Measurements from ENCODE around the gene PCDHB16. TPM values are rescaled to one million over a fixed set of nuclear protein-coding genes. Genes with fewer than 3 reads are reported as not detected.
A peak's percentile ranks its signal among the peaks of the same experiment; 100 is the strongest.
"Not testable (repeated sequence)": the region's sequence is repeated elsewhere in the genome, so short reads cannot be mapped to it uniquely, and the experiment has no call there.

The PCDHB16 gene
- total RNA-seq, 6 experiments from 2014 or later: 1.7 to 4.0 (median 3.5) TPM

DNA sequence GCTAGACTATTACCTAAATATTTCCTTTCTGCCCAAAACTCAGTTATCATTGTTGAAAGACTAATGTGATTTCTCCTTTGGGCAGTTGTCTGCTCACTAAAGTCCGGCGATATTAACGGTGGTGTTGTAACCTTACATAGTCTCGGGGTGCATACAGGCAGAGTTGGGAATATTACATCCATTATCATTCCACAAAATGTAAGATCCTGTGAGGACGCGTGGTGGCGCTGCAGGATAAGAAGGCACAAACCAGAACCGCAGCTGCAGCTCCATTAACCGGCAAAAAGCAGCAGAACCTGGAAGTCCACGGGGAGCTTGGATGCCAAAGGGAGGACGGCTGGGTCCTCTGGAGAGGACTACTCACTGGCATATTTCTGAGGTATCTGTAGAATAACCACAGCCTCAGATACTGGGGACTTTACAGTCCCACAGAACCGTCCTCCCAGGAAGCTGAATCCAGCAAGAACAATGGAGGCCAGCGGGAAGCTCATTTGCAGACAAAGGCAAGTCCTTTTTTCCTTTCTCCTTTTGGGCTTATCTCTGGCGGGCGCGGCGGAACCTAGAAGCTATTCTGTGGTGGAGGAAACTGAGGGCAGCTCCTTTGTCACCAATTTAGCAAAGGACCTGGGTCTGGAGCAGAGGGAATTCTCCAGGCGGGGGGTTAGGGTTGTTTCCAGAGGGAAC is 31.6 kb downstream of the PCDHB16 start, which contains the start of gene PCDHB13:
PCDHB13 (plus strand) TSS at position 264 of the 684 bp plus-strand sequence; CDS start at position 469, 205 bp downstream.
- H3K27me3 Mint-ChIP-seq (ENCODE audit: insufficient read depth); H3K27ac Mint-ChIP-seq: not testable (repeated sequence)
- Mint-ChIP-seq H3K9me3 (peaks cover 35% of the 10 kb centered on the region), H3K36me3 (ENCODE audit: low read depth) (peaks cover 19% of the 10 kb centered on the region), H3K4me3 (peak within 1 kb of the TSS; percentile 78), H3K4me1 (ENCODE audit: low read depth) (peaks cover 14% of the 10 kb centered on the region)
- peak; percentile 60 for DNase-seq
- TF ChIP-seq, protein P1, sequence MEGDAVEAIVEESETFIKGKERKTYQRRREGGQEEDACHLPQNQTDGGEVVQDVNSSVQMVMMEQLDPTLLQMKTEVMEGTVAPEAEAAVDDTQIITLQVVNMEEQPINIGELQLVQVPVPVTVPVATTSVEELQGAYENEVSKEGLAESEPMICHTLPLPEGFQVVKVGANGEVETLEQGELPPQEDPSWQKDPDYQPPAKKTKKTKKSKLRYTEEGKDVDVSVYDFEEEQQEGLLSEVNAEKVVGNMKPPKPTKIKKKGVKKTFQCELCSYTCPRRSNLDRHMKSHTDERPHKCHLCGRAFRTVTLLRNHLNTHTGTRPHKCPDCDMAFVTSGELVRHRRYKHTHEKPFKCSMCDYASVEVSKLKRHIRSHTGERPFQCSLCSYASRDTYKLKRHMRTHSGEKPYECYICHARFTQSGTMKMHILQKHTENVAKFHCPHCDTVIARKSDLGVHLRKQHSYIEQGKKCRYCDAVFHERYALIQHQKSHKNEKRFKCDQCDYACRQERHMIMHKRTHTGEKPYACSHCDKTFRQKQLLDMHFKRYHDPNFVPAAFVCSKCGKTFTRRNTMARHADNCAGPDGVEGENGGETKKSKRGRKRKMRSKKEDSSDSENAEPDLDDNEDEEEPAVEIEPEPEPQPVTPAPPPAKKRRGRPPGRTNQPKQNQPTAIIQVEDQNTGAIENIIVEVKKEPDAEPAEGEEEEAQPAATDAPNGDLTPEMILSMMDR (IDR thresholded peaks at IDR 0.05): peak; percentile 76

DNA sequence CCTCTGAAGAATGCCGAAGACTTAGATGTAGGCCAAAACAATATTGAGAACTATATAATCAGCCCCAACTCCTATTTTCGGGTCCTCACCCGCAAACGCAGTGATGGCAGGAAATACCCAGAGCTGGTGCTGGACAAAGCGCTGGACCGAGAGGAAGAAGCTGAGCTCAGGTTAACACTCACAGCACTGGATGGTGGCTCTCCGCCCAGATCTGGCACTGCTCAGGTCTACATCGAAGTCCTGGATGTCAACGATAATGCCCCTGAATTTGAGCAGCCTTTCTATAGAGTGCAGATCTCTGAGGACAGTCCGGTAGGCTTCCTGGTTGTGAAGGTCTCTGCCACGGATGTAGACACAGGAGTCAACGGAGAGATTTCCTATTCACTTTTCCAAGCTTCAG is 32.4 kb downstream of the PCDHB16 start:
- H3K4me1 Mint-ChIP-seq (ENCODE audit: low read depth); DNase-seq; H3K27me3 Mint-ChIP-seq (ENCODE audit: insufficient read depth); H3K27ac Mint-ChIP-seq: not testable (repeated sequence)
- Mint-ChIP-seq H3K36me3 (ENCODE audit: low read depth) (peaks cover 21% of the 10 kb centered on the region), H3K9me3 (peaks cover 38% of the 10 kb centered on the region), H3K4me3 (peak overlapping the region; percentile 72)

GRCh38 chr5:141215504-141215903 is 33.3 kb downstream of the PCDHB16 start:
- H3K36me3 Mint-ChIP-seq (ENCODE audit: low read depth): peaks cover 16% of the 10 kb centered on the region
- peaks cover 38% of the 10 kb centered on the region for H3K9me3 Mint-ChIP-seq
- H3K4me3 Mint-ChIP-seq; H3K27me3 Mint-ChIP-seq (ENCODE audit: insufficient read depth); DNase-seq; H3K27ac Mint-ChIP-seq; H3K4me1 Mint-ChIP-seq (ENCODE audit: low read depth): not testable (repeated sequence)

GRCh38 chr5:141216035-141216434 is 33.8 kb downstream of the PCDHB16 start:
- not testable (repeated sequence) for H3K4me1 Mint-ChIP-seq (ENCODE audit: low read depth); H3K27me3 Mint-ChIP-seq (ENCODE audit: insufficient read depth); H3K27ac Mint-ChIP-seq; DNase-seq; H3K4me3 Mint-ChIP-seq
- Mint-ChIP-seq H3K9me3 (peaks cover 38% of the 10 kb centered on the region), H3K36me3 (ENCODE audit: low read depth) (peaks cover 16% of the 10 kb centered on the region)

DNA sequence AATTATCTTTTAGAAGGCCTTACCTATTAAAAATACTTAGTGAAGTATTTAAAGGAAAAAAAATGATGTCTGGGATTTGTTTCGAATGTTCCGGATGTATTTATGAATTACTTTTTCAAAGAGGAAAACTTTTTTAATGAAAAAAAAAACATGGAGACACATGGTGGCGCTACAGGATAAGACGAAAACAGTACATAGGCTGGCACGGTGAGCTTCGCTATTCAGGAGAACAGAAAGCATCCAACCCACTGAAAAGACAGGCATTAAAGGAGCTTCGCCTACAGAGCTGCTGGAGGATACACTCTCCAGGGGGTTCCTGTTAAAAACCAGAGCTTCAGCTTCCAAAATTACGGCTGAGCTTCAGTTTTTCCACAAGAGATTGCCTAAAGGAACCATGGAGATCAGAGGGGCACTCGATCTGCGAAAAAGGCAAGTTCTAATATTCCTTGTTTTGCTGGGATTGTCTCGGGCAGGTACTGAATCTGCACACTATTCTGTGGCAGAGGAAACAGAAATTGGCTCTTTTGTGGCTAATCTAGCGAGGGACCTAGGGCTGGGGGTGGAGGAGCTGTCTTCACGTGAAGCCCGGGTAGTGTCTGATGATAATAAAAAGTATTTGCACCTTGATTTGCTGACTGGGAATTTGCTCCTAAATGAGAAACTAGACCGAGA is 41.1 kb downstream of the PCDHB16 start, which contains the start of gene PCDHB14:
PCDHB14 (plus strand) TSS at position 232 of the 672 bp plus-strand sequence; CDS start at position 395, 163 bp downstream.
- Mint-ChIP-seq H3K27ac (no peak within 1 kb of the TSS; the same call in 1 of the 2 replicates), H3K4me3 (peak within 1 kb of the TSS; percentile 90), H3K9me3 (peaks cover 31% of the 10 kb centered on the region), H3K27me3 (ENCODE audit: insufficient read depth) (peaks cover 6% of the 10 kb centered on the region), H3K4me1 (ENCODE audit: low read depth) (peaks cover 12% of the 10 kb centered on the region), H3K36me3 (ENCODE audit: low read depth) (peaks cover 9% of the 10 kb centered on the region; the same call in 1 of the 2 replicates)
- peak; percentile 62 for DNase-seq
- TF ChIP-seq, protein P1 (IDR thresholded peaks at IDR 0.05): peak; percentile 77

- Mint-ChIP-seq H3K4me1 (ENCODE audit: low read depth) (peaks cover 12% of the 10 kb centered on the region), H3K9me3 (peaks cover 20% of the 10 kb centered on the region), H3K4me3 (peak overlapping the region; percentile 34; the same call in 1 of the 2 replicates)
- H3K27me3 Mint-ChIP-seq (ENCODE audit: insufficient read depth); H3K36me3 Mint-ChIP-seq (ENCODE audit: low read depth); DNase-seq; H3K27ac Mint-ChIP-seq: not testable (repeated sequence)
Measured at GRCh38 chr5:141224844-141225243, 42.7 kb downstream of the PCDHB16 start.

DNA sequence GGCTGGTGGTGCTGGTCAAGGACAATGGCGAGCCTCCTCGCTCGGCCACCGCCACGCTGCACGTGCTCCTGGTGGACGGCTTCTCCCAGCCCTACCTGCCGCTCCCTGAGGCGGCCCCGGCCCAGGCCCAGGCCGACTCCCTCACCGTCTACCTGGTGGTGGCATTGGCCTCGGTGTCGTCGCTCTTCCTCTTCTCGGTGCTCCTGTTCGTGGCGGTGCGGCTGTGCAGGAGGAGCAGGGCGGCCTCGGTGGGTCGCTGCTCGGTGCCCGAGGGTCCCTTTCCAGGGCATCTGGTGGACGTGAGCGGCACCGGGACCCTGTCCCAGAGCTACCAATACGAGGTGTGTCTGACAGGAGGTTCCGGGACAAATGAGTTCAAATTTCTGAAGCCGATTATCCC is 43.2 kb downstream of the PCDHB16 start:
- Mint-ChIP-seq H3K4me1 (ENCODE audit: low read depth) (peaks cover 12% of the 10 kb centered on the region), H3K9me3 (peaks cover 16% of the 10 kb centered on the region)
- not testable (repeated sequence) for H3K4me3 Mint-ChIP-seq; H3K27ac Mint-ChIP-seq; H3K36me3 Mint-ChIP-seq (ENCODE audit: low read depth); H3K27me3 Mint-ChIP-seq (ENCODE audit: insufficient read depth); DNase-seq

DNA sequence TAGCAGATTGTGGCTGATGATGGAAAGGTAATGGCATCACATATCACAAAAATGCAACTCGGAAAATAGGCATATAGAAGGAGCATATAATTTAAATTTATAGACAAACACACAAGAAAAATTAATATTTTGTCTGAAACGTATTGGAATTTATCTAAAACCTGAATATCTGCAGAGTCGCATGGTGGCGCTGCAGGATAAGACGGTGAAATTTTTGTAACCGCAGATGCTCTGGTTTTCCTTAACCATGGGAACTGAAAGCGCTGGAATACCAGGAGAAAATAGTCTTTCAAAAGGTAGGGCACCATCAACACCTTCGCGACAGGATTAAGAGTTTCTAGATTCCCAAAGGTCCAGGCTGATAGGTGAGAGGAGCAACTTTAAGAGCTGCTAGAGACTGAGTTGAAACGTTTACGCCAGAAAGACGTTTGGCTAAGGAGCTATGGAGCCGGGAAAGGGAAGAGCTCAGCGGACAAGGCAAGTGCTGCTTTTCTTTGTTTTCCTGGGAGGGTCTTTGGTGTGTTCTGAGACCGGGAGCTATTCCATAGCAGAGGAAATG is 52.0 kb downstream of the PCDHB16 start:
- peak; percentile 9 for DNase-seq
- peak overlapping the region; percentile 35 for H3K27ac Mint-ChIP-seq
- H3K36me3 Mint-ChIP-seq (ENCODE audit: low read depth): peaks cover 11% of the 10 kb centered on the region
- H3K9me3 Mint-ChIP-seq: peaks cover 41% of the 10 kb centered on the region
- peak overlapping the region; percentile 88 for H3K4me3 Mint-ChIP-seq
- TF ChIP-seq, protein P1 (IDR thresholded peaks at IDR 0.05): peak; percentile 78
- H3K27me3 Mint-ChIP-seq (ENCODE audit: insufficient read depth): peaks cover 5% of the 10 kb centered on the region
- no peaks in the 10 kb centered on the region for H3K4me1 Mint-ChIP-seq (ENCODE audit: low read depth)
